ENCODE results near the gene CLCN7. TPM values are rescaled to one million over a fixed set of nuclear protein-coding genes. Genes with fewer than 3 reads are reported as not detected.
A peak's percentile ranks its signal among the peaks of the same experiment; 100 is the strongest.

Gene CLCN7
- total and polyA plus RNA-seq, 9 donors = 16.3 to 70.9 (median 54.4) TPM

DNA sequence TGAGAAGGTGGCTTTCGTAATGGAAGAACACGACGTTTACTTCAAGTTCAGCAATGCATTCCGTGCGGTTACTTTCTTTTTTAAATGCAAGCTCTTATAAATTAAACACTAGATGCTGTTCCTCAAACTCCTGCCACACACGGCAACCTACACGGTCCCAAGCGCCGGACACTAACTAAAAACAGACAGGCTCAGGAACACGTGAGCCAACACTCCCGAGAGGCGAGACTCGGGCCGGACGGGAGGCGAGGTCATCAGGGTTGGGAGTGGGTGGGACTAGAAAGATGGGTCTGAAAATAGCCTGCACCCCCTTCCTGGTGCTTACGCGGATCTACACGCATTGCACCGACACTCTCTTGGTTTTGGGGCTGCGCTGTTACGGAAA, 6.4 kb downstream of the CLCN7 start:
- H3K4me1 ChIP-seq (ENCODE audit: insufficient read depth) = peaks cover 4% of the 10 kb centered on the region
- intact Hi-C loops (cut with DNase I) = no loop called here

DNA sequence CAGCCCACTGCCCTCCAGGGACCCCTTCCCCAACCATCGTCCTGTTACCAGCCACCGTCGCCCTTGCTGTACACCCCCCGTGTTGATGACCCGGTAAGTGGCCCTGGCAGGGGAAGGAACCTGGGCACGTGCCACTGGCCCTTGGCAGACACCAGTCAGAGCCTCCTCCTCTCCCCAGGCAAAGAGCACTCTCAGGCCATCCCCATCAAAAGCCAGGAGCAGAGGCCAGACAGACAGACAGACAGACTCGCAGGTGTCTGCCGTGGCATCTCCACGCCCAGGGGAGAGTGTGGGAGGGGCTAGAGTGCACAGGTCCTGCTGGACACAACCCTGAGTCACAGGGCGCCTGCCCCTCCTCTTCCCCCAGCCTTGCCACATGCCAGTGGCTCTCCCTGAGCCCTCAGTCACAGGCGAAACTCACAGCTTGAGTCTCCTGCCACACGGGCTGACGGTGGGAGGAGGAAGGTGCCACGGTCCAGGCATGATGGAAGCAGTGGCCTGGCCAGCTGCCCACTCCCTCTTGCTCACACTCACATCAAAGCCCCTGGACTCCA, 7.8 kb downstream of the CLCN7 start:
- intact Hi-C loops (cut with DNase I) = no loop called here
- H3K4me3 ChIP-seq = no peak overlapping the region
- peaks cover 4% of the 10 kb centered on the region for H3K4me1 ChIP-seq (ENCODE audit: insufficient read depth)
- no peak overlapping the region for H3K27ac ChIP-seq
- H3K36me3 ChIP-seq = no peaks in the 10 kb centered on the region
- WGBS, 3 donors = 79 to 88% (median 80%) methylated on average over 12 to 14 of the region's 14 CpGs
- no peaks in the 10 kb centered on the region for H3K27me3 ChIP-seq
- no peak for TF ChIP-seq POLR2A (IDR thresholded peaks at IDR 0.05)
- TF ChIP-seq, protein P1, sequence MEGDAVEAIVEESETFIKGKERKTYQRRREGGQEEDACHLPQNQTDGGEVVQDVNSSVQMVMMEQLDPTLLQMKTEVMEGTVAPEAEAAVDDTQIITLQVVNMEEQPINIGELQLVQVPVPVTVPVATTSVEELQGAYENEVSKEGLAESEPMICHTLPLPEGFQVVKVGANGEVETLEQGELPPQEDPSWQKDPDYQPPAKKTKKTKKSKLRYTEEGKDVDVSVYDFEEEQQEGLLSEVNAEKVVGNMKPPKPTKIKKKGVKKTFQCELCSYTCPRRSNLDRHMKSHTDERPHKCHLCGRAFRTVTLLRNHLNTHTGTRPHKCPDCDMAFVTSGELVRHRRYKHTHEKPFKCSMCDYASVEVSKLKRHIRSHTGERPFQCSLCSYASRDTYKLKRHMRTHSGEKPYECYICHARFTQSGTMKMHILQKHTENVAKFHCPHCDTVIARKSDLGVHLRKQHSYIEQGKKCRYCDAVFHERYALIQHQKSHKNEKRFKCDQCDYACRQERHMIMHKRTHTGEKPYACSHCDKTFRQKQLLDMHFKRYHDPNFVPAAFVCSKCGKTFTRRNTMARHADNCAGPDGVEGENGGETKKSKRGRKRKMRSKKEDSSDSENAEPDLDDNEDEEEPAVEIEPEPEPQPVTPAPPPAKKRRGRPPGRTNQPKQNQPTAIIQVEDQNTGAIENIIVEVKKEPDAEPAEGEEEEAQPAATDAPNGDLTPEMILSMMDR (IDR thresholded peaks at IDR 0.05) = no peak
- no peak for TF ChIP-seq EP300 (IDR thresholded peaks at IDR 0.05)
- DNase-seq = peak in 1 of 5 donors; percentile 20
- no peaks in the 10 kb centered on the region for H3K9me3 ChIP-seq

More for the DNA sequence above, 6.4 kb downstream of the CLCN7 start:
- Histone ChIP-seq H3K36me3 (no peaks in the 10 kb centered on the region), H3K27ac (no peak overlapping the region), H3K27me3 (no peaks in the 10 kb centered on the region), H3K4me3 (no peak overlapping the region), H3K9me3 (no peaks in the 10 kb centered on the region)
- DNase-seq = no peak
- WGBS, 3 donors = 80 to 88% (median 80%) methylated on average over 22 of the region's 22 CpGs
- TF ChIP-seq EP300 (IDR thresholded peaks at IDR 0.05) = no peak
- TF ChIP-seq POLR2A (IDR thresholded peaks at IDR 0.05) = no peak
- TF ChIP-seq, protein P1 (IDR thresholded peaks at IDR 0.05) = no peak

DNA sequence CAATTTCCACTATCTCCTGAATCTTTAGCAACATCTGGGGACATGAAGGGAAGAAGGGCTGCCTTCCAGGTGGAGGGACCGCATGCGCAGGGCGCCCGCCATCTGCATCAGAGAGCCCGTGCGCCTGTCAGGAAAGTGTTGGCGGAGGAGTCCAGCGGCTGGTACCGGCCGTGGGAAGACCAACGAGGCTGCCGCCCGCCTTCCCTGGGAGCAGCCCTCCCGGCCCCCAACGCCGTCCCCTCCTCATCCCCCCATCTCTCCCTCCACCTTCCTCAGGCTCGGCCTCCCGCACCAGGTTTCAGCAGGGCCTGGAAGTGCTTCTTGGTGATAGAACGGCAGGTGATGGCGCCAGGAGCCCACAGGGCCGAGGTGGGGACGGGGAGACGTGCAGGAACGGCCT, 8.8 kb downstream of the CLCN7 start:
- H3K27me3 ChIP-seq = no peaks in the 10 kb centered on the region
- H3K36me3 ChIP-seq = no peaks in the 10 kb centered on the region
- peaks cover 4% of the 10 kb centered on the region for H3K4me1 ChIP-seq (ENCODE audit: insufficient read depth)
- H3K27ac ChIP-seq = no peak overlapping the region
- whole genome bisulfite sequencing, 3 donors = 84 to 89% (median 84%) methylated on average over 24 of the region's 24 CpGs
- TF ChIP-seq POLR2A (IDR thresholded peaks at IDR 0.05) = no peak
- TF ChIP-seq, protein P1 (IDR thresholded peaks at IDR 0.05) = no peak
- no peak for TF ChIP-seq EP300 (IDR thresholded peaks at IDR 0.05)
- DNase-seq = no peak
- no peaks in the 10 kb centered on the region for H3K9me3 ChIP-seq
- no peak overlapping the region for H3K4me3 ChIP-seq
- intact Hi-C loops (cut with DNase I) = no loop called here

DNA sequence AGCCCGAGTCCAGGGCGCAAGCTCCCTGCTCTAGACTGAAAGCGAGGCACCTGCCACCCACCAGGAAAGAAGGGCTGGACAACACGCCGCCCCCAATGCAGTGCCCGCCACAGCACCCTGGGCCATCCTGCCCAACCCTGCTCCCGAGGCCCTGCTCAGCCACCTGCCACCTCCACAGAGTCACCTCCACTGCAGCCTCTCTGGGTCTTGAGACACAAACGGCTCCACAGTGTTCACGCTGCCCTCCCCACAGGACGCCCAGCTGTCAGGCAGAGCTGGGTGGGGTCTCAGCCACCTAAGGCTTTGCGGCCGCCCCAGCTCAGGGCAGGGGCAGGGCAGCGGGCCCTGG, 9.3 kb downstream of the CLCN7 start:
- TF ChIP-seq, protein P1 (IDR thresholded peaks at IDR 0.05) = no peak
- TF ChIP-seq POLR2A (IDR thresholded peaks at IDR 0.05) (no peak), EP300 (IDR thresholded peaks at IDR 0.05) (no peak)
- Histone ChIP-seq H3K9me3 (no peaks in the 10 kb centered on the region), H3K36me3 (no peaks in the 10 kb centered on the region), H3K27me3 (no peaks in the 10 kb centered on the region), H3K4me3 (no peak overlapping the region), H3K27ac (no peak overlapping the region), H3K4me1 (ENCODE audit: insufficient read depth) (no peaks in the 10 kb centered on the region)
- intact Hi-C loops (cut with DNase I) = no loop called here
- DNase-seq = no peak
- WGBS, 3 donors = 89 to 94% (median 93%) methylated on average over 13 of the region's 13 CpGs

Measured in ovary (tissue), 9 donors.